Measurements from ENCODE around the gene KRTAP4-9. TPM values are rescaled to one million over a fixed set of nuclear protein-coding genes. Genes with fewer than 3 reads are reported as not detected.
"Not testable (repeated sequence)": the region's sequence is repeated elsewhere in the genome, so short reads cannot be mapped to it uniquely, and the experiment has no call there.

Gene KRTAP4-9
- polyA plus RNA-seq, 2 of the 4 experiments (the other 2 are of a cell fraction): not detected

DNA sequence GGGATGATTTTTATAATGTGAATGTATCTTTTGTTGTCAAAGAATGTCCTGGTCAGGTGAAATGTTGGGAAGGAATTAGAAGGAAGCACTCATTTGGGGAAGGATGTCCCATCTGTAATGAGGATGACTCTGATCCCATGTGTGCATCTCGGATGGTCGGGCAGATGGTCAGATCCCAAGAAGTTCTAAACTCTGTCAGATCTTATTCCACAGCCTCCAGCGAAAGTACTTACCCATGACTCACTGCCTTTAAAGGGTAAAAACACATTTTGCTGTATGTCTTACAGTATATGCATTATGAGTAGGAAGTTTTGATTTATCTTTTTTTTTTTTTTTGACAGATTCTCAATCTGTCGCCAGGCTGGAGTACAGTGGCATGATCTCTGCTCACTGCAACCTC is 13.5 kb downstream of the KRTAP4-9 start (continued):
- TF ChIP-seq MYC (IDR thresholded peaks at IDR 0.05; ENCODE audit: borderline replicate concordance, low read length): no peak
- no peak for TF ChIP-seq KDM1A (IDR thresholded peaks at IDR 0.05; ENCODE audit: low read depth)

DNA sequence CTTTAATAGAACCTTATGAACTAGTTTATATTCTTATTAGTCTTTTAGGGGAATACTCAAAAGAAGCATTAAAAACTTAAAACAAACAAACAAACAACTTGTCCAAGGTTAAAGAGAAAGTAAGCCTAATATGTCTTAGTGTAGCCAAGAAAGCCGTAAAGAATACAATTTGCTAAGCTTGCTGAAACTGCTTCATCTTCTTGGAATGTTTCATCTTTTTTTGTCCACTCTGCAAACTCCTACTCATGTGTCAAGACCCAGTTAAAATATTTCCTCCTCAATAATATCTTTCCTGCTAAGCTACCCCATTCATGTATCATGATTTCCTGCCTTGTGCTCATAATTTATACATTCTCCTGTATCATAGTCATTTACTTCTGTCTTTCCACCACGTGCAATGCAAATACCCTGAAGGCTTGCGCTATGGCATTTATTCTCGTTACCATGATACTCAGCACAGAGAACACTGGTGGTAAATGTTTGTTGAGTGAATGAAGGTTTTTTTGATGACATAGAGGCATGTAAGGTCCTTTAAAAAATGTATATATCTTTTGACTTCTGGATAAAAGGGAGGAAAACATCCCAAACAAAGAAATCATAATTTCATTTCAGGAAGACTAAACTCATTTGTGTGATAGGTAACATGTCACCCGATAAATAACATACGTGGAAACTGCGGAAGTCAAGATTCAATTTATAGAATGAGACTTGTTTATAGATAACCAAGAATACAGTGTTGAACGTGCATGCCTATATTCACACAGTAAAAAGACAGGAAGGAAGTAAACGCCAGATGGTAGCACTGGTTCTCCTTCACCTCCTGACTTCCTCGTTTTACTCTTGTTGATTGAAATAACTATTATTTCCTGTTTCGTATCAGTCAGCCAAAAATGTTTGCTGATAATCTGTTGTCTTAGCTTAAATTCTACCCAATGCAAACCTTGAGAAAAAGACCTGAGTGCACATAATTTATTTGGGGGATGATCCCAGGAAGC is 14.8 kb downstream of the KRTAP4-9 start:
- H3K4me1 ChIP-seq; H3K27ac ChIP-seq; POLR2A ChIA-PET; H3K9me3 ChIP-seq; H3K4me2 ChIP-seq; ATAC-seq; H3K4me3 ChIP-seq; CTCF ChIA-PET; DNase-seq (ENCODE audit: low read depth in 1 of 2, low spot score in 1 of 2): not testable (repeated sequence)
- WGBS (ENCODE audit: missing lambda C conversion rate): 75% methylated on average over 11 of the region's 11 CpGs
- FAIRE-seq: peak; percentile 98

DNA sequence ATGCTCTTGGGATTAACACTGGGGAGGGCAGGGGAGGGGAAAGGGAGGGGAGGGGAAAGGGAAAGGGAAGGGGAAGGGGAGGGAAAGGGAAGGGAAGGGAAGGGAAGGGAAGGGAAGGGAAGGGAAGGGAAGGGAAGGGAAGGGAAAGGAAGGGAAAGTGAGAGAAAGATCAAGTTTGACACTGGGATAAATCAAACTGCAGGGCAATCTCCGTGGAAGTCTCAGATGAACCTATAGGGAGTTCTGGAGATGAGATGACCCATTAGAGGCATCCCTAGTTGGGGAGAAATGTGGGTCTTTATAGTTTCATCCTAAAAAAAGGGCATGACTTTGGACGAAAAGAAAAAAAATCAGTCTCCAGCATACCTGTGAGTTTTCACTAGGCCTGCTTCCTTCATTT is 16.6 kb downstream of the KRTAP4-9 start:
- no peak overlapping the region for H3K4me3 ChIP-seq
- no peaks in the 10 kb centered on the region for H3K4me1 ChIP-seq
- WGBS (ENCODE audit: missing lambda C conversion rate): 63% methylated on average over 2 of the region's 2 CpGs
- CTCF ChIA-PET: no interaction called here
- TF ChIP-seq FOSB (CRISPR knock-in tag; IDR thresholded peaks at IDR 0.05) (no peak), CBX8 (IDR thresholded peaks at IDR 0.05) (no peak), HOXB13 (CRISPR knock-in tag; IDR thresholded peaks at IDR 0.05; ENCODE audit: low read depth) (no peak), RCOR1 (IDR thresholded peaks at IDR 0.05; ENCODE audit: low read depth, low read length) (no peak), EHMT2 (IDR thresholded peaks at IDR 0.05; ENCODE audit: low read depth) (no peak), EHF (CRISPR knock-in tag; IDR thresholded peaks at IDR 0.05) (no peak), GATA3 (IDR thresholded peaks at IDR 0.05; ENCODE audit: borderline replicate concordance) (no peak), HOXA7 (CRISPR knock-in tag; IDR thresholded peaks at IDR 0.05) (no peak), FOSL2 (IDR thresholded peaks at IDR 0.05) (no peak), FOSL2 (CRISPR knock-in tag; IDR thresholded peaks at IDR 0.05) (no peak), POLR2A (IDR thresholded peaks at IDR 0.05; ENCODE audit: low read length) (no peak), ZSCAN20 (CRISPR knock-in tag; IDR thresholded peaks at IDR 0.05) (no peak), NPAS2 (CRISPR knock-in tag; IDR thresholded peaks at IDR 0.05; ENCODE audit: borderline replicate concordance) (no peak)
- TF ChIP-seq, protein P1, sequence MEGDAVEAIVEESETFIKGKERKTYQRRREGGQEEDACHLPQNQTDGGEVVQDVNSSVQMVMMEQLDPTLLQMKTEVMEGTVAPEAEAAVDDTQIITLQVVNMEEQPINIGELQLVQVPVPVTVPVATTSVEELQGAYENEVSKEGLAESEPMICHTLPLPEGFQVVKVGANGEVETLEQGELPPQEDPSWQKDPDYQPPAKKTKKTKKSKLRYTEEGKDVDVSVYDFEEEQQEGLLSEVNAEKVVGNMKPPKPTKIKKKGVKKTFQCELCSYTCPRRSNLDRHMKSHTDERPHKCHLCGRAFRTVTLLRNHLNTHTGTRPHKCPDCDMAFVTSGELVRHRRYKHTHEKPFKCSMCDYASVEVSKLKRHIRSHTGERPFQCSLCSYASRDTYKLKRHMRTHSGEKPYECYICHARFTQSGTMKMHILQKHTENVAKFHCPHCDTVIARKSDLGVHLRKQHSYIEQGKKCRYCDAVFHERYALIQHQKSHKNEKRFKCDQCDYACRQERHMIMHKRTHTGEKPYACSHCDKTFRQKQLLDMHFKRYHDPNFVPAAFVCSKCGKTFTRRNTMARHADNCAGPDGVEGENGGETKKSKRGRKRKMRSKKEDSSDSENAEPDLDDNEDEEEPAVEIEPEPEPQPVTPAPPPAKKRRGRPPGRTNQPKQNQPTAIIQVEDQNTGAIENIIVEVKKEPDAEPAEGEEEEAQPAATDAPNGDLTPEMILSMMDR (IDR thresholded peaks at IDR 0.05): no peak
- TF ChIP-seq, protein P2, sequence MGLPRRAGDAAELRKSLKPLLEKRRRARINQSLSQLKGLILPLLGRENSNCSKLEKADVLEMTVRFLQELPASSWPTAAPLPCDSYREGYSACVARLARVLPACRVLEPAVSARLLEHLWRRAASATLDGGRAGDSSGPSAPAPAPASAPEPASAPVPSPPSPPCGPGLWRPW (IDR thresholded peaks at IDR 0.05): no peak
- TF ChIP-seq, protein P3, sequence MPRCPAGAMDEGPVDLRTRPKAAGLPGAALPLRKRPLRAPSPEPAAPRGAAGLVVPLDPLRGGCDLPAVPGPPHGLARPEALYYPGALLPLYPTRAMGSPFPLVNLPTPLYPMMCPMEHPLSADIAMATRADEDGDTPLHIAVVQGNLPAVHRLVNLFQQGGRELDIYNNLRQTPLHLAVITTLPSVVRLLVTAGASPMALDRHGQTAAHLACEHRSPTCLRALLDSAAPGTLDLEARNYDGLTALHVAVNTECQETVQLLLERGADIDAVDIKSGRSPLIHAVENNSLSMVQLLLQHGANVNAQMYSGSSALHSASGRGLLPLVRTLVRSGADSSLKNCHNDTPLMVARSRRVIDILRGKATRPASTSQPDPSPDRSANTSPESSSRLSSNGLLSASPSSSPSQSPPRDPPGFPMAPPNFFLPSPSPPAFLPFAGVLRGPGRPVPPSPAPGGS (IDR thresholded peaks at IDR 0.05): no peak
- TF ChIP-seq, protein P4, sequence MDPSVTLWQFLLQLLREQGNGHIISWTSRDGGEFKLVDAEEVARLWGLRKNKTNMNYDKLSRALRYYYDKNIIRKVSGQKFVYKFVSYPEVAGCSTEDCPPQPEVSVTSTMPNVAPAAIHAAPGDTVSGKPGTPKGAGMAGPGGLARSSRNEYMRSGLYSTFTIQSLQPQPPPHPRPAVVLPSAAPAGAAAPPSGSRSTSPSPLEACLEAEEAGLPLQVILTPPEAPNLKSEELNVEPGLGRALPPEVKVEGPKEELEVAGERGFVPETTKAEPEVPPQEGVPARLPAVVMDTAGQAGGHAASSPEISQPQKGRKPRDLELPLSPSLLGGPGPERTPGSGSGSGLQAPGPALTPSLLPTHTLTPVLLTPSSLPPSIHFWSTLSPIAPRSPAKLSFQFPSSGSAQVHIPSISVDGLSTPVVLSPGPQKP (IDR thresholded peaks at IDR 0.05; ENCODE audit: low read depth, low read length): no peak
- DNase-seq (ENCODE audit: low read depth in 1 of 2, low spot score in 1 of 2): no peak
- POLR2A ChIA-PET: no interaction called here
- H3K4me2 ChIP-seq: no peak overlapping the region
- FAIRE-seq: no peak
- no peaks in the 10 kb centered on the region for H3K9me3 ChIP-seq
- no peak overlapping the region for H3K27ac ChIP-seq
- no peak for ATAC-seq

DNA sequence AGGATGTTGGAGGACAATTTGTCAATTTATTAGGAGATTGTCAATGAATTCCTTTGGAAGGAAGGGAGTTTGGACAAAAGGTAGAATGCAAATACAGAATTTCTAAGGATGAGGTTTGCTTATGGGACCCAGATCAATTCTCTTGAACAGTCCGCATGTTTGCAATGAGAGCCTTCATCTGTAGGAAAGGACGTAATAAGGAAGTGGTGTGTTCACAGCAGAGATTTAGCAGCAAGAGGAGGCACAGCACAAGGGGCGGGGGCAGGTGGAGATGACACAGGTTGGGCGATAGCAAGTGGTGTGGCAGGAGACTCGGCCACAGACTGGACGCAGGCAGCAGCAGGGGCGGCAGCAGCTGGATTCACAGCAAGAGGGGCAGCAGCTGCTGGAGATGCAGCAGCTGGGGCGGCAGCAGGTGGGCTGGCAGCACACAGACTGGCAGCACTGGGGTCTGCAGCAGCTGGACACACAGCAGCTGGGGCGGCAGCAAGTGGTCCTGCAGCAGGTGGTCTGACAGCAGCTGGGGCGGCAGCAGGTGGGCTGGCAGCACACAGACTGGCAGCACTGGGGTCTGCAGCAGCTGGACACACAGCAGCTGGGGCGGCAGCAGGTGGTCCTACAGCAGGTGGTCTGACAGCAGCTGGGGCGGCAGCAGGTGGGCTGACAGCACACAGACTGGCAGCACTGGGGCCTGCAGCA is 18.3 kb downstream of the KRTAP4-9 start:
- FAIRE-seq; ATAC-seq; H3K9me3 ChIP-seq; DNase-seq (ENCODE audit: low read depth in 1 of 2, low spot score in 1 of 2); POLR2A ChIA-PET; H3K4me2 ChIP-seq; H3K4me3 ChIP-seq; H3K27ac ChIP-seq; H3K4me1 ChIP-seq: not testable (repeated sequence)
- CTCF ChIA-PET: interaction anchor here (0.7 to 0.9 kb wide), 2 partner anchors 10 to 426 kb away, joined by 3 to 4 read pairs; no protein-coding TSS in a partner anchor
- 86% methylated on average over 11 of the region's 12 CpGs for WGBS (ENCODE audit: missing lambda C conversion rate)

DNA sequence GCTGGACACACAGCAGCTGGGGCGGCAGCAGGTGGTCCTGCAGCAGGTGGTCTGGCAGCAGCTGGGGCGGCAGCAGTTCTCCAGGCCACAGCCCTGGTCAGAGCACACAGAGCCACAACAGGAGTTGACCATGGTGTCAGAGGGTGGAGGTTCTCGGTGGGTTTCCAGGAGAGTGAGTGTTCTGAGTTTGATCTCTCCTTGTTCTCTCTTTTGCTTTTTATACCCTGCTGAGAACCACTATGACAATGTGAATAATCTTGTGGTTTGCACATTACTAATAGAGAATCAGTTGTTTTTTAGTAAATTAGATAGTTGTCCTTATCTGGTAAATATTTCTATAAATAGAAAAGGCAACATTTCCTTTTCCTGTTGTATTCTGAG is 18.8 kb downstream of the KRTAP4-9 start, which contains the start of gene KRTAP4-12:
KRTAP4-12 (minus strand) TSS at position 192 of the 381 bp plus-strand sequence; CDS start at position 132, 60 bp downstream.
- CTCF ChIA-PET: interaction anchor here (0.7 kb wide), 1 partner anchor 425 kb away, joined by 4 read pairs; no protein-coding TSS in a partner anchor
- H3K4me1 ChIP-seq; H3K4me2 ChIP-seq; H3K27ac ChIP-seq; H3K4me3 ChIP-seq; FAIRE-seq; H3K9me3 ChIP-seq; ATAC-seq; POLR2A ChIA-PET; DNase-seq (ENCODE audit: low read depth in 1 of 2, low spot score in 1 of 2): not testable (repeated sequence)
- WGBS (ENCODE audit: missing lambda C conversion rate): 77% methylated on average over 3 of the region's 3 CpGs
